Keratinocyte (primary cell): ENCODE results near the gene SMC4. TPM values are rescaled to one million over a fixed set of nuclear protein-coding genes. Genes with fewer than 3 reads are reported as not detected.

Source experiments
- DNase-seq: peaks from one replicate; pipeline ENCODE4 v3.0.0-alpha.2; 2011; ENCODE audit warnings: low read depth, missing footprints, low spot score
- FAIRE-seq: peaks from 2 replicates; lab custom pipeline; 2011; peaks lifted over from hg19 to GRCh38; lab: Jason Lieb, UNC
- H2AFZ ChIP-seq: 2 replicates; pipeline ENCODE4 v1.6.0; 2012; ENCODE audit warnings: low read length, control low read depth, inconsistent platforms; ENCODE audit not compliant: control insufficient read depth
- H3K27ac ChIP-seq: 2 replicates; pipeline ENCODE4 v1.5.1; 2011; ENCODE audit warnings: low read length; ENCODE audit not compliant: control insufficient read depth, insufficient read depth
- H3K27me3 ChIP-seq: 3 replicates; pipeline ENCODE4 v1.6.0; 2011; ENCODE audit warnings: low read length; ENCODE audit not compliant: control insufficient read depth, insufficient read depth; ENCODE audit errors: extremely low read depth
- H3K36me3 ChIP-seq, 2 experiments: 2 replicates in 1 of 2; 3 replicates in 1 of 2; pipeline ENCODE4 v1.5.1; 2011; ENCODE audit warnings: low read length in 2 of 2, mild to moderate bottlenecking in 1 of 2; ENCODE audit not compliant: control insufficient read depth in 2 of 2, insufficient read depth in 2 of 2; ENCODE audit errors: extremely low read depth in 1 of 2
- H3K4me1 ChIP-seq: 3 replicates; pipeline ENCODE4 v1.5.1; 2011; ENCODE audit warnings: low read length; ENCODE audit not compliant: control insufficient read depth, insufficient read depth; ENCODE audit errors: extremely low read depth
- H3K4me2 ChIP-seq: 3 replicates; pipeline ENCODE4 v1.6.0; 2011; ENCODE audit warnings: low read depth, low read length; ENCODE audit not compliant: control insufficient read depth, insufficient read depth; ENCODE audit errors: extremely low read depth
- H3K4me3 ChIP-seq, 3 experiments: fragments of 200-600 bp in 1 of 3; sonication (generic) in 1 of 3; 2 replicates in 2 of 3; 3 replicates in 1 of 3; pipeline ENCODE4 v1.5.1; 2011 to 2016; ENCODE audit warnings: low read length in 3 of 3, mild to moderate bottlenecking in 3 of 3, control low read depth in 2 of 3, inconsistent platforms in 1 of 3, low read depth in 1 of 3, mixed read lengths in 1 of 3, mixed run types in 1 of 3, moderate library complexity in 1 of 3; ENCODE audit not compliant: control insufficient read depth in 2 of 3, insufficient read depth in 2 of 3; ENCODE audit errors: extremely low read depth in 1 of 3
- H3K79me2 ChIP-seq: 2 replicates; pipeline ENCODE4 v1.6.0; 2012; ENCODE audit warnings: low read length; ENCODE audit not compliant: control insufficient read depth, insufficient read depth
- H3K9ac ChIP-seq: 3 replicates; pipeline ENCODE4 v1.6.0; 2011; ENCODE audit warnings: low read length; ENCODE audit not compliant: control insufficient read depth, insufficient read depth; ENCODE audit errors: extremely low read depth
- H3K9me1 ChIP-seq: 3 replicates; pipeline ENCODE4 v1.6.0; 2011; ENCODE audit warnings: low read length; ENCODE audit not compliant: control insufficient read depth, insufficient read depth; ENCODE audit errors: extremely low read depth
- H3K9me3 ChIP-seq: 2 replicates; pipeline ENCODE4 v1.5.1; 2012; ENCODE audit warnings: low read depth, low read length; ENCODE audit not compliant: control insufficient read depth
- H4K20me1 ChIP-seq: 3 replicates; pipeline ENCODE4 v1.6.0; 2011; ENCODE audit warnings: low read length; ENCODE audit not compliant: control insufficient read depth, insufficient read depth; ENCODE audit errors: extremely low read depth
- CTCF ChIP-seq, 3 experiments: IDR thresholded peaks in 1 of 3; conservative IDR thresholded peaks in 1 of 3; optimal IDR thresholded peaks in 1 of 3; 2 replicates in 2 of 3; 3 replicates in 1 of 3; pipeline versions ENCODE3 to v1.5.1; 2011; ENCODE audit warnings: low read length in 3 of 3, mild to moderate bottlenecking in 3 of 3, moderate library complexity in 2 of 3, control low read depth in 1 of 3, inconsistent platforms in 1 of 3; ENCODE audit not compliant: insufficient read depth in 2 of 3; ENCODE audit errors: extremely low read depth in 1 of 3
- EZH2 ChIP-seq: IDR thresholded peaks from one replicate; pipeline ENCODE4 v1.6.1; 2012; ENCODE audit warnings: inconsistent platforms, mild to moderate bottlenecking, low read length, moderate library complexity
- dilution Hi-C: fragments of 300-500 bp; cut with MboI; formaldehyde crosslinking; loops from one replicate; pipeline ENCODE4 v1.7.0; 2020; ENCODE audit warnings: low sequenced_read_pairs; ENCODE audit not compliant: extremely low pct_ligation_motif_present
- polyA plus RNA-seq, 5 experiments: library from polyadenylated mRNA; depleted of rRNA in 3 of 5; stranded (reverse) in 3 of 5; stranded (forward) in 1 of 5; unstranded in 1 of 5; fragments of >200 nt; gene quantifications; 1 replicate in 1 of 5; 2 replicates in 3 of 5; 3 replicates in 1 of 5; pipeline versions ENCODE4 v1.2.1 to v1.2.3, GENCODE V29; 2011 to 2012; ENCODE audit warnings: missing spikeins in 2 of 5, low read depth in 1 of 5, low replicate concordance in 1 of 5

Gene SMC4
- polyA plus RNA-seq, 1 donor (not counting 4 experiments of a cell fraction or from before 2014, with no cell fraction given): 45.2 TPM

GRCh38 chr3:160381470-160381869 is 18.0 kb upstream of the SMC4 start:
- no peak overlapping the region for H2AFZ ChIP-seq
- H3K4me3 ChIP-seq: no peak overlapping the region
- no peaks in the 10 kb centered on the region for H3K9me1 ChIP-seq
- no peak overlapping the region for H3K27ac ChIP-seq
- H3K9ac ChIP-seq: no peak overlapping the region
- H3K9me3 ChIP-seq: no peaks in the 10 kb centered on the region
- dilution Hi-C loops: no loop called here
- TF ChIP-seq EZH2 (no peak), CTCF (optimal IDR thresholded peaks at IDR 0.05 in 1 of 3, IDR thresholded peaks at IDR 0.05 in 1 of 3, conservative IDR thresholded peaks at IDR 0.05 in 1 of 3; ENCODE audit: extremely low read depth in 1 of 3, insufficient read depth in 2 of 3, low read length in 3 of 3) (no peak)
- no peak for DNase-seq
- no peaks in the 10 kb centered on the region for H4K20me1 ChIP-seq
- H3K4me1 ChIP-seq: no peaks in the 10 kb centered on the region
- peak; percentile 57 for FAIRE-seq
- H3K4me2 ChIP-seq: no peak overlapping the region
- no peaks in the 10 kb centered on the region for H3K27me3 ChIP-seq
- no peaks in the 10 kb centered on the region for H3K79me2 ChIP-seq
- no peaks in the 10 kb centered on the region for H3K36me3 ChIP-seq

GRCh38 chr3:160384639-160385318 is 14.7 kb upstream of the SMC4 start:
- DNase-seq (no peak), FAIRE-seq (no peak)
- no peak overlapping the region for H3K4me3 ChIP-seq
- no peaks in the 10 kb centered on the region for H3K9me3 ChIP-seq
- dilution Hi-C loops: no loop called here
- no peak overlapping the region for H3K4me2 ChIP-seq
- H3K27ac ChIP-seq: no peak overlapping the region
- H3K36me3 ChIP-seq: no peaks in the 10 kb centered on the region
- H4K20me1 ChIP-seq: no peaks in the 10 kb centered on the region
- no peaks in the 10 kb centered on the region for H3K79me2 ChIP-seq
- H2AFZ ChIP-seq: no peak overlapping the region
- no peak overlapping the region for H3K9ac ChIP-seq
- TF ChIP-seq EZH2: no peak
- TF ChIP-seq CTCF (optimal IDR thresholded peaks at IDR 0.05 in 1 of 3, IDR thresholded peaks at IDR 0.05 in 1 of 3, conservative IDR thresholded peaks at IDR 0.05 in 1 of 3; ENCODE audit: extremely low read depth in 1 of 3, insufficient read depth in 2 of 3, low read length in 3 of 3): no peak
- H3K4me1 ChIP-seq: no peaks in the 10 kb centered on the region
- no peaks in the 10 kb centered on the region for H3K9me1 ChIP-seq
- no peaks in the 10 kb centered on the region for H3K27me3 ChIP-seq
